Esophagus mucosa (tissue), 1 donor: ENCODE measurements around the gene ULK3. TPM values are rescaled to one million over a fixed set of nuclear protein-coding genes. Genes with fewer than 3 reads are reported as not detected.

Experiments used
- ATAC-seq: fragments of 200-7000 bp; cut with Tn5 transposase; one replicate; pipeline ENCODE4 v1.9.1; 2020
- total RNA-seq: library from RNA; stranded (reverse); gene quantifications from one replicate; pipeline ENCODE4 v1.2.4, GENCODE V29; 2023
- donor health status: DM: yes; HTN: yes; CAD: no.

Gene ULK3
- total RNA-seq, 1 donor from 2014 or later: 43.3 TPM

GRCh38 chr15:74798388-74799254 lies 44.3 kb downstream of the ULK3 start:
- ATAC-seq: no peak

GRCh38 chr15:74795966-74796625 lies 46.9 kb downstream of the ULK3 start:
- ATAC-seq: no peak

GRCh38 chr15:74794970-74795349 lies 48.0 kb downstream of the ULK3 start:
- no peak for ATAC-seq

- peak; percentile 58 for ATAC-seq
These were observed 48.5 kb downstream of the ULK3 start for GRCh38 chr15:74794248-74794969.

- no peak for ATAC-seq
These were observed 49.6 kb downstream of the ULK3 start for GRCh38 chr15:74793135-74794028.

DNA sequence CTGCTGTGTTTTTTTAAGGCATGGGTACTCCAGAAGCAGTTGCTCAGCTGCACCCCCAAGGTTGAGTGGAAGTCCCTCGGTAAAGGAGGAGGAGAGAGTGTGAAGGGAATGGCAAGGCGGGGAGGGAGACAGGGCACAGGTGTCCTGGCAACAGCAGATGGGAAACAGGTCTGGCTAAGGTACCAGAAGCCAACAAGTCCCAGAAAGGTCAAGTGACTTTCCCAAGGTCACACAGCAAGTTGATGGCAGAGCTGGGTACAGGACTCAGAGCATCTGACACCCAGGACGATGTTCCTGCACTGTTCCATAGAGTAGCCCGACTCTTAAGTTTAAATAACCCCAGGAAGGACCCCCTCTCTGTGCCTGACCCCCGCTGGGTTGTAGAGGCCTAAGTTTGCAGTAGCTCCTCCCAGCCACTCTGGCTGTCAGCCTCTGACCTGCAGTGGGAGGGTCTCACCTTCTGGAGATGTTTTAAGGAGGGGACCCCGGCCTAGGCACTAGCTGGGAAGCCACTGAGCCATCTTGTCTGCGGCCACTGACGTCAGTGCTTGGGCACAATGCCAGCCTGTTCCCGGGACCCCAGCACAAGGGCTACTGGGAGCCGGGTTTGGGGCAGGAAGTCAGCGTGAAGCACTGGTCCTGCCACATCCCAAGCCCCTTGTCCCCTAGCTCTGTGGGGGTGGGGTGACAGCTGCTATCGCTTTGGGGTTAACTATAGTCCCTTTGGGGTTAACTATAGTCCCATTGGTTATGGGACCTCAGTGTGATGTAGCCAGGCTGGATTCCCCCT lies 50.5 kb downstream of the ULK3 start:
- ATAC-seq: no peak

- ATAC-seq: peak; percentile 19
These were observed 51.3 kb downstream of the ULK3 start for GRCh38 chr15:74791667-74792066.

DNA sequence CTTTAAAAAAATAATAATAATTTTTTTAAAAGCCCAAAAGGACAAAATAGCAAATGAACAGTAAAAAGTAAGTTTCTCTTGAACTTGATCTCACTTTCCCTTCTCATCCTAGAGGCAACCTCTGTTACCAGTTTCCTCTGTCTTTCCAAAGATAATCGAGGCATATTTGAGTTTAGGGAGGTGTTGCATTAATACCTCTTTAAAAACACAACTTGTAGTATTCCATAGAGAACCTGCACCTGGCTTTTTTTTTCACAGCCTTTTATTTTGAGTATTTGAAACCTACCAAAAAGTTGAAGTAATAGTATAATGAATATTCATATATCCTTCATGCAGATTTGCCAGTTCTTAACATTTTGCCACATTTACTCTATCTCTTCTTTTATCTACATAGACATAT lies 51.9 kb downstream of the ULK3 start:
- no peak for ATAC-seq

GRCh38 chr15:74790080-74790916 lies 52.7 kb downstream of the ULK3 start:
- ATAC-seq: no peak

- no peak for ATAC-seq
These were observed 53.2 kb downstream of the ULK3 start for GRCh38 chr15:74789741-74790079.

- ATAC-seq: peak; percentile 56
These were observed 53.8 kb downstream of the ULK3 start for GRCh38 chr15:74789171-74789631.

DNA sequence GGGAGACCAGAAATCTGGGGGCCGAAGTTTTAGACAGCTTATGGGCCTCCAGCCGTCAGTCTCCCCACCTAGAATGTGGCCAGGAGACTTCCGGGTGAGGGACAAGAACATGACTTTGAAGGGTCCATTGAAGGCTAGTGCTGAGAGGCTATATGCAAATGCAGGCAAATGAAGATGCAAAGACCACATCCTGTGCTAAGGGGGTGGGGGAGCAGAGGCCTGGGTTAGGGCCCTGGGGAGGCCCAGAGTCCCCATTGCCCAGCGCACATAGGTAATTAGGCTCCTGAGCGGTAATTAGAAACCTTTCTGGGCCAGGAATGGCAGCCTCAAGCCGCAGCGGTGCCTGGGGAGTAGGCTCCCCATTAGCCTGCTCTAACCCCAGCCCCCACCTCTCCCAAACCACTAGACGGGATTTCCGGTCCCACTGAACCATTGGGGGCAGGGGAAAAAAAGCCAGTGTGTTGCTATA lies 54.2 kb downstream of the ULK3 start:
- peak; percentile 22 for ATAC-seq

GRCh38 chr15:74788042-74788682 lies 54.8 kb downstream of the ULK3 start:
- ATAC-seq: peak; percentile 56

- ATAC-seq: peak; percentile 39
These were observed 55.5 kb downstream of the ULK3 start for GRCh38 chr15:74787251-74788041.

GRCh38 chr15:74786551-74787165 lies 56.3 kb downstream of the ULK3 start:
- ATAC-seq: no peak
